Activated CD4-positive, alpha-beta T cell treated with anti-CD3 and anti-CD28 coated beads, Interleukin-2, amount 10 ng/mL, durations not matched to agents 24 days and 14 days (primary cell): ENCODE results near the gene GP9. TPM values are rescaled to one million over a fixed set of nuclear protein-coding genes. Genes with fewer than 3 reads are reported as not detected.
A peak's percentile ranks its signal among the peaks of the same experiment; 100 is the strongest.
"Not testable (repeated sequence)": the region's sequence is repeated elsewhere in the genome, so short reads cannot be mapped to it uniquely, and the experiment has no call there.

Experiments
- DNase-seq: peaks from one replicate; pipeline ENCODE4 v3.0.0; 2022
- H3K27ac Mint-ChIP-seq: one replicate; pipeline ENCODE4 v1.8.0; 2022; ENCODE audit warnings: mild to moderate bottlenecking, mixed read lengths
- H3K27me3 Mint-ChIP-seq: one replicate; pipeline ENCODE4 v1.8.0; 2022; ENCODE audit warnings: mixed read lengths
- H3K36me3 Mint-ChIP-seq: one replicate; pipeline ENCODE4 v1.8.0; 2022; ENCODE audit warnings: low read depth, mild to moderate bottlenecking, mixed read lengths
- H3K4me1 Mint-ChIP-seq: one replicate; pipeline ENCODE4 v1.8.0; 2021; ENCODE audit warnings: mixed read lengths
- H3K4me3 Mint-ChIP-seq: one replicate; pipeline ENCODE4 v1.8.0; 2022; ENCODE audit warnings: mild to moderate bottlenecking, moderate library complexity, mixed read lengths
- H3K9me3 Mint-ChIP-seq: one replicate; pipeline ENCODE4 v1.8.0; 2021; ENCODE audit warnings: mixed read lengths
- intact Hi-C: fragments of 100-400 bp; cut with micrococcal nuclease; formaldehyde crosslinking; loops from one replicate; pipeline ENCODE4 v1.15.1; 2023
- total RNA-seq: library from RNA; stranded (reverse); gene quantifications from 2 replicates; pipeline ENCODE4 v1.2.3, GENCODE V29; 2022

The GP9 gene
- total RNA-seq, 1 donor from 2014 or later: not detected

GRCh38 chr3:129063841-129064482, 3.4 kb downstream of the GP9 start:
- intact Hi-C loops: no loop called here
- peaks cover 2% of the 10 kb centered on the region for H3K27me3 Mint-ChIP-seq
- no peak for DNase-seq
- no peak overlapping the region for H3K4me3 Mint-ChIP-seq
- no peaks in the 10 kb centered on the region for H3K36me3 Mint-ChIP-seq
- no peak overlapping the region for H3K27ac Mint-ChIP-seq
- no peaks in the 10 kb centered on the region for H3K9me3 Mint-ChIP-seq
- H3K4me1 Mint-ChIP-seq: peaks cover 8% of the 10 kb centered on the region

GRCh38 chr3:129065016-129065719, 4.6 kb downstream of the GP9 start:
- H3K36me3 Mint-ChIP-seq: no peaks in the 10 kb centered on the region
- no peaks in the 10 kb centered on the region for H3K9me3 Mint-ChIP-seq
- intact Hi-C loops: loop anchor here (5.0 kb wide), 1 partner anchor 57 kb away; the partner anchor contains the start of gene RAB43
- no peak overlapping the region for H3K4me3 Mint-ChIP-seq
- DNase-seq: no peak
- H3K4me1 Mint-ChIP-seq: peaks cover 8% of the 10 kb centered on the region
- H3K27ac Mint-ChIP-seq: no peak overlapping the region
- H3K27me3 Mint-ChIP-seq: peaks cover 2% of the 10 kb centered on the region

- intact Hi-C loops: loop anchor here (5.0 kb wide), 1 partner anchor 57 kb away; the partner anchor contains the start of gene RAB43
- no peaks in the 10 kb centered on the region for H3K36me3 Mint-ChIP-seq
- DNase-seq: no peak
- H3K4me3 Mint-ChIP-seq: no peak overlapping the region
- peaks cover 2% of the 10 kb centered on the region for H3K27me3 Mint-ChIP-seq
- no peaks in the 10 kb centered on the region for H3K9me3 Mint-ChIP-seq
- peaks cover 8% of the 10 kb centered on the region for H3K4me1 Mint-ChIP-seq
- no peak overlapping the region for H3K27ac Mint-ChIP-seq
These were observed 5.1 kb downstream of the GP9 start for GRCh38 chr3:129065720-129066073.

- peak overlapping the region; percentile 47 for H3K4me3 Mint-ChIP-seq
- H3K27me3 Mint-ChIP-seq, H3K36me3 Mint-ChIP-seq, H3K4me1 Mint-ChIP-seq, H3K27ac Mint-ChIP-seq, H3K9me3 Mint-ChIP-seq: not testable (repeated sequence)
- intact Hi-C loops: loop anchor here (5.0 kb wide), 1 partner anchor 55 kb away; the partner anchor contains the start of gene RAB43
- peak; percentile 72 for DNase-seq
These were observed 7.1 kb downstream of the GP9 start for GRCh38 chr3:129067719-129068118.

GRCh38 chr3:129068291-129068886, 7.8 kb downstream of the GP9 start:
- peak overlapping the region; percentile 65 for H3K4me3 Mint-ChIP-seq
- H3K27me3 Mint-ChIP-seq: peaks cover 6% of the 10 kb centered on the region
- H3K36me3 Mint-ChIP-seq: no peaks in the 10 kb centered on the region
- no peak overlapping the region for H3K27ac Mint-ChIP-seq
- intact Hi-C loops: loop anchor here (5.0 kb wide), 1 partner anchor 54 kb away; the partner anchor contains the start of gene RAB43
- H3K4me1 Mint-ChIP-seq: peaks cover 8% of the 10 kb centered on the region
- DNase-seq: peak; percentile 73
- H3K9me3 Mint-ChIP-seq: no peaks in the 10 kb centered on the region

GRCh38 chr3:129069313-129070085, 8.9 kb downstream of the GP9 start:
- intact Hi-C loops: loop anchor here (5.0 kb wide), 1 partner anchor 53 kb away; the partner anchor contains the start of gene RAB43
- H3K27me3 Mint-ChIP-seq, H3K36me3 Mint-ChIP-seq, H3K27ac Mint-ChIP-seq, H3K9me3 Mint-ChIP-seq, H3K4me1 Mint-ChIP-seq: not testable (repeated sequence)
- DNase-seq: peak; percentile 58
- peak overlapping the region; percentile 65 for H3K4me3 Mint-ChIP-seq

GRCh38 chr3:129070086-129070885, 9.7 kb downstream of the GP9 start:
- Mint-ChIP-seq H3K27ac (no peak overlapping the region), H3K27me3 (peaks cover 6% of the 10 kb centered on the region)

GRCh38 chr3:129077222-129077621, 16.6 kb downstream of the GP9 start:
- Mint-ChIP-seq H3K27me3 (peaks cover 2% of the 10 kb centered on the region), H3K27ac (no peak overlapping the region), H3K9me3 (no peaks in the 10 kb centered on the region), H3K4me3 (no peak overlapping the region), H3K4me1 (peaks cover 2% of the 10 kb centered on the region), H3K36me3 (no peaks in the 10 kb centered on the region)
- DNase-seq: no peak
- intact Hi-C loops: loop anchor here (5.0 kb wide), 1 partner anchor 750 kb away; no protein-coding TSS in a partner anchor

More at GRCh38 chr3:129070086-129070885, 9.7 kb downstream of the GP9 start:
- DNase-seq: no peak
- Mint-ChIP-seq H3K4me3 (no peak overlapping the region), H3K36me3 (no peaks in the 10 kb centered on the region), H3K4me1 (peaks cover 8% of the 10 kb centered on the region), H3K9me3 (no peaks in the 10 kb centered on the region)
- intact Hi-C loops: no loop called here

- Mint-ChIP-seq H3K27me3 (no peaks in the 10 kb centered on the region), H3K36me3 (peaks cover 1% of the 10 kb centered on the region), H3K27ac (no peak overlapping the region), H3K4me3 (no peak overlapping the region), H3K9me3 (no peaks in the 10 kb centered on the region), H3K4me1 (peaks cover 3% of the 10 kb centered on the region)
- intact Hi-C loops: loop anchor here (5.0 kb wide), 1 partner anchor 749 kb away; no protein-coding TSS in a partner anchor
- no peak for DNase-seq
These were observed 17.9 kb downstream of the GP9 start for GRCh38 chr3:129078510-129078909.

GRCh38 chr3:129081503-129081902, 20.9 kb downstream of the GP9 start:
- Mint-ChIP-seq H3K4me3 (no peak overlapping the region), H3K36me3 (peaks cover 4% of the 10 kb centered on the region), H3K4me1 (peaks cover 4% of the 10 kb centered on the region), H3K27ac (peak overlapping the region; percentile 14), H3K9me3 (no peaks in the 10 kb centered on the region), H3K27me3 (no peaks in the 10 kb centered on the region)
- intact Hi-C loops: no loop called here
- DNase-seq: no peak

- no peak for DNase-seq
- H3K27ac Mint-ChIP-seq: peak overlapping the region; percentile 26
- peaks cover 4% of the 10 kb centered on the region for H3K4me1 Mint-ChIP-seq
- H3K9me3 Mint-ChIP-seq: no peaks in the 10 kb centered on the region
- H3K27me3 Mint-ChIP-seq: no peaks in the 10 kb centered on the region
- no peak overlapping the region for H3K4me3 Mint-ChIP-seq
- H3K36me3 Mint-ChIP-seq: peaks cover 4% of the 10 kb centered on the region
- intact Hi-C loops: no loop called here
These were observed 21.4 kb downstream of the GP9 start for GRCh38 chr3:129082026-129082425.

- intact Hi-C loops: no loop called here
- H3K27ac Mint-ChIP-seq: no peak overlapping the region
- H3K4me3 Mint-ChIP-seq: no peak overlapping the region
- DNase-seq: no peak
- no peaks in the 10 kb centered on the region for H3K9me3 Mint-ChIP-seq
- H3K27me3 Mint-ChIP-seq: no peaks in the 10 kb centered on the region
- H3K4me1 Mint-ChIP-seq: peaks cover 4% of the 10 kb centered on the region
- H3K36me3 Mint-ChIP-seq: peaks cover 4% of the 10 kb centered on the region
These were observed 23.9 kb downstream of the GP9 start for GRCh38 chr3:129084501-129084900.

GRCh38 chr3:129085165-129085715, 24.7 kb downstream of the GP9 start:
- Mint-ChIP-seq H3K36me3 (peaks cover 4% of the 10 kb centered on the region), H3K9me3 (no peaks in the 10 kb centered on the region), H3K4me1 (peaks cover 4% of the 10 kb centered on the region), H3K27ac (no peak overlapping the region), H3K4me3 (no peak overlapping the region), H3K27me3 (no peaks in the 10 kb centered on the region)
- intact Hi-C loops: no loop called here
- no peak for DNase-seq
